Activated CD4-positive, CD25-positive, alpha-beta regulatory T cell (primary cell): ENCODE data around the gene EGFL8.
"Not testable (repeated sequence)": the region's sequence is repeated elsewhere in the genome, so short reads cannot be mapped to it uniquely, and the experiment has no call there.

Source experiments
- DNase-seq, 4 experiments: peaks; one replicate each; lab custom pipeline; 2025; lab: John Stamatoyannopoulos, UW

The EGFL8 gene

GRCh38 chr6:32184084-32184640 lies 19.8 kb downstream of the EGFL8 start, which contains the start of gene AGER:
AGER (minus strand) TSS chr6:32184253; CDS start chr6:32184222, 31 bp downstream.
- no peak for DNase-seq

- peak in 2 of 4 experiments; percentile 14 to 26 for DNase-seq
These were observed 21.3 kb downstream of the EGFL8 start for GRCh38 chr6:32185681-32186131.

- DNase-seq, result not testable (repeated sequence)
These were observed 21.9 kb downstream of the EGFL8 start for GRCh38 chr6:32186151-32186840.

- no peak for DNase-seq
These were observed 22.8 kb downstream of the EGFL8 start for GRCh38 chr6:32187009-32187709.

GRCh38 chr6:32187725-32188380 lies 23.5 kb downstream of the EGFL8 start:
- DNase-seq, result not testable (repeated sequence)

GRCh38 chr6:32188381-32189068 lies 24.1 kb downstream of the EGFL8 start:
- DNase-seq, result no peak

- DNase-seq, result no peak
These were observed 24.8 kb downstream of the EGFL8 start for GRCh38 chr6:32189069-32189741.

GRCh38 chr6:32189742-32190053 lies 25.3 kb downstream of the EGFL8 start:
- DNase-seq, result no peak

- DNase-seq, result peak; percentile 56 to 69 (median 62)
These were observed 25.9 kb downstream of the EGFL8 start, which contains the start of gene PBX2 for GRCh38 chr6:32190054-32190851. PBX2 (minus strand) TSS chr6:32190202; CDS start chr6:32189915, 287 bp downstream.

- no peak for DNase-seq
These were observed 26.7 kb downstream of the EGFL8 start for GRCh38 chr6:32190911-32191677.

GRCh38 chr6:32191696-32192607 lies 27.6 kb downstream of the EGFL8 start:
- no peak for DNase-seq

GRCh38 chr6:32192608-32193039 lies 28.2 kb downstream of the EGFL8 start, which contains the start of gene GPSM3:
GPSM3 (minus strand) TSS chr6:32192643; CDS start chr6:32192513, 130 bp downstream.
- peak in 2 of 4 experiments; percentile 35 to 36 for DNase-seq

GRCh38 chr6:32193096-32193495 lies 28.7 kb downstream of the EGFL8 start:
- DNase-seq, result not testable (repeated sequence)

- no peak for DNase-seq
These were observed 30.0 kb downstream of the EGFL8 start for GRCh38 chr6:32194388-32194787.

- no peak for DNase-seq
These were observed 30.6 kb downstream of the EGFL8 start for GRCh38 chr6:32194825-32195651.

- DNase-seq, result peak; percentile 100
These were observed 31.2 kb downstream of the EGFL8 start for GRCh38 chr6:32195652-32195901.

GRCh38 chr6:32195902-32196681 lies 31.7 kb downstream of the EGFL8 start:
- DNase-seq, result peak in 3 of 4 experiments; percentile 30 to 40 (median 32)
